HG03521 (cell line): Measurements from ENCODE around the gene IFITM10.

Experiments used
- ATAC-seq: cut with Tn5 transposase; IDR thresholded peaks from one replicate; pipeline ENCODE4 v1.9.1; 2021; ENCODE audit warnings: mild to moderate bottlenecking, moderate library complexity; ENCODE audit not compliant: unreplicated experiment

IFITM10 gene

GRCh38 chr11:1753229-1753928 lies 3.0 kb upstream of the IFITM10 start:
- no peak for ATAC-seq

GRCh38 chr11:1752907-1753228 lies 2.5 kb upstream of the IFITM10 start:
- no peak for ATAC-seq

- ATAC-seq, result no peak
Observed at GRCh38 chr11:1751999-1752906, 1.9 kb upstream of the IFITM10 start.

- no peak for ATAC-seq
Observed at GRCh38 chr11:1751531-1751921, 1.1 kb upstream of the IFITM10 start.

GRCh38 chr11:1750840-1751530 lies 590 bp upstream of the IFITM10 start:
- no peak for ATAC-seq

- no peak for ATAC-seq
Observed at GRCh38 chr11:1749395-1750351, 722 bp downstream of the IFITM10 start.

GRCh38 chr11:1748636-1749394 lies 1.6 kb downstream of the IFITM10 start:
- ATAC-seq, result no peak

- no peak for ATAC-seq
Observed at GRCh38 chr11:1747753-1748635, 2.4 kb downstream of the IFITM10 start.

- ATAC-seq, result no peak
Observed at GRCh38 chr11:1746956-1747752, 3.2 kb downstream of the IFITM10 start.

- no peak for ATAC-seq
Observed at GRCh38 chr11:1746511-1746931, 3.9 kb downstream of the IFITM10 start.

GRCh38 chr11:1745701-1746320 lies 4.6 kb downstream of the IFITM10 start:
- ATAC-seq, result no peak

GRCh38 chr11:1744891-1745700 lies 5.3 kb downstream of the IFITM10 start:
- ATAC-seq, result no peak

- no peak for ATAC-seq
Observed at GRCh38 chr11:1744137-1744886, 6.1 kb downstream of the IFITM10 start.

GRCh38 chr11:1743585-1744136 lies 6.7 kb downstream of the IFITM10 start:
- ATAC-seq, result no peak

- ATAC-seq, result no peak
Observed at GRCh38 chr11:1742869-1743584, 7.4 kb downstream of the IFITM10 start.
